Measurements from ENCODE around the gene ABCF2.

Gene ABCF2

DNA sequence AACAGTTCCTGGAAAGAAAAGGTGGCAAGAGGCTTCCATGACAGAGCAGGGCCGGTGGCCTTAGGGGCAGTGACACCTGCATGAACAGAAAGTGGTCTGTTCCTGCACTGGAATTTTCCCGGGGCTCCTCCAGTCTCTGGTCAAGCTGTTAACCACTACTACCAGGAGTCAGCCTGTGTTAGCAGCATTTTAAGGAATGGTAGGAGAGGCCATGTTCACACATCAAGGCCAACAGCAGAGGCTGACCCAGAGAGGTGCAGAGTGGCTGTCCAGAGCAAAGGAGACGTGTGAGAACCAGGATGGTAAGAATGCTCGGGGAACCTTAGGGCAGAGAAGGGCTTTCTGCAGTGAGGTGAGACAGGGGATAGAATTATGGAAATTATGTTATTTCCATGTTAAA is 25.3 kb downstream of the ABCF2 start:
- DNase-seq (ENCODE audit: extremely low spot score, insufficient read length, low read depth) (no peak), FAIRE-seq (no peak)

DNA sequence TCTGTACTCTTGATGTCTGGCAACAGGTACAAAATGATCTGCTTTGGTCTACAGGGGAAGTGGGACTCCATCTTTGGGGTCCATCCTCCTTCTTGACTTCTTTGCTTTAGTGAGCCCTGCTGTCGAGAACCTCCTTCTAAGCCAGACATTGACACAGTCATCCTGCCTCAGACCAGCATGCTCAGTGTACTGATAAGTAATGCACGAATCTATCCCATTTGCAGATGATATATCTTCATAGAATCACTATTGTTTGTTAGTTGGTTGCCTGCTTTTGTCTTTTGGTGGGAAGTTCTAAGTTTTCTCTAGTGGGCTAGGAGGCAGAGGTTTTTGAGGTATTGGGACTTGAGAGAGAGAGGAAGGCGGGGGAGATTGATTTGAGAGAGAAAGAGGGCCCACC is 25.7 kb downstream of the ABCF2 start:
- DNase-seq (ENCODE audit: extremely low spot score, insufficient read length, low read depth) (no peak), FAIRE-seq (no peak)

GRCh38 chr7:151198945-151199848 is 27.8 kb downstream of the ABCF2 start:
- no peak for FAIRE-seq
- no peak for DNase-seq (ENCODE audit: extremely low spot score, insufficient read length, low read depth)

- no peak for DNase-seq (ENCODE audit: extremely low spot score, insufficient read length, low read depth)
- no peak for FAIRE-seq
Observed at GRCh38 chr7:151197932-151198331, 29.1 kb downstream of the ABCF2 start.

DNA sequence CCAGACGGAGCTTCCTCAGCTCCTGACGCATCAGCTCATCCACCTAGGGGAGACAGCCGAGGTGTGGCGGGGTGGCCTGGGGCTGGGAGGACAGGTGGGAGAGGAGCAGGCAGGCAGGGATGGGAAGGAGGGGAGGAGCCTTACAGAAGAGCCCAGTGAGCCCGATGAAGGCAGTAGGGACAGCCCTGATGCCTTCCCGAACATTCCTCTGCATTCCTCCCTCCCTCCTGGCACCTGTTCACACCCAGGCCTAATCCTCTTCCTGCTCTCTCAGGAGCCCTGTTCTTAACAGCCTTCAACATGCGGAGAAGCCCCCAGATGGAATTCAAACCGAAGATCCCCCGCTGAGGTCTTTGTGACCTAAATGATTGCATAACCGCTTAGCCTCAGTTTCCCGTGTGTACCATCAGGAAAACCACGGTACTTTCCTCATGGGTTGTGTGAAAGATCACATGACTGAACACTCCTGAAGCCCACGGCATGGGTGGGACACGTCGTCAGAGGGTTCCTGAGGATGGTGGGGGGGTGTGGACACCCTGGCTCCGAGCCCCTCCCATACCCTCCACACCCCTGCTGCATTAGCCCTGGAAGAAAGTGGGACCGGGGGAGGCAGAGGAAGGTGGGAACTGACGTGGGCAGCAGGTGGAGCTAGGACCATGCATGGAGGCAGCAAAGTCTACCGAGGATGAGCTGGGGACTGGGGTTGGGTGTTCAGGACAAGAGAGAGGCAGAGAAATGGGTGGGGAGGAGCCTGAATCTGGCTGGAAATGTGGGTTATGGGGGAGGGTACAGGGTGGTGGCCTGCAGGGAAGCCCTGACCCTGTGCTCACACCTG is 31.2 kb downstream of the ABCF2 start:
- FAIRE-seq (no peak), DNase-seq (ENCODE audit: extremely low spot score, insufficient read length, low read depth) (no peak)

- FAIRE-seq, result no peak
Observed at GRCh38 chr7:151194188-151194587, 32.8 kb downstream of the ABCF2 start.

GRCh38 chr7:151193203-151193978 is 33.6 kb downstream of the ABCF2 start:
- FAIRE-seq (no peak), DNase-seq (ENCODE audit: extremely low spot score, insufficient read length, low read depth) (no peak)

More at GRCh38 chr7:151194188-151194587, 32.8 kb downstream of the ABCF2 start:
- no peak for DNase-seq (ENCODE audit: extremely low spot score, insufficient read length, low read depth)

- FAIRE-seq, result no peak
Observed at GRCh38 chr7:151192002-151192539, 34.9 kb downstream of the ABCF2 start.

GRCh38 chr7:151191544-151191943 is 35.5 kb downstream of the ABCF2 start:
- DNase-seq (ENCODE audit: extremely low spot score, insufficient read length, low read depth) (no peak), FAIRE-seq (no peak)

More at GRCh38 chr7:151192002-151192539, 34.9 kb downstream of the ABCF2 start:
- DNase-seq (ENCODE audit: extremely low spot score, insufficient read length, low read depth), result no peak

- FAIRE-seq, result no peak
- DNase-seq (ENCODE audit: extremely low spot score, insufficient read length, low read depth), result no peak
Observed at GRCh38 chr7:151189038-151189437, 38.0 kb downstream of the ABCF2 start.

DNA sequence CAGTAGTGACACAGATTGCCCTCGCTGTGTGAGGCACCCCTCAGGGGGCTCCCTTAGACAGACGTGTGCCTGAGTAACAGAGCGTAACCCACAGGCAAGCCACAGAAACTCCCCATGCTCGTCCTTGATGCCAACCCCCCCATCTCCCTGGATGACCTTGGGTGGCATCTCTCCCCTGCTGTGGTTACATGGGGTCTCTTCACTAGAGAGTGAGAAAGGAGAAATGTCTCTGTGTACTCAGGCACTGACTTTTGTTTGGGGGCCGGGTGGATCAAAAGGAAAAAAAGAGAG is 38.8 kb downstream of the ABCF2 start:
- FAIRE-seq, result no peak
- no peak for DNase-seq (ENCODE audit: extremely low spot score, insufficient read length, low read depth)

GRCh38 chr7:151187409-151188251 is 39.4 kb downstream of the ABCF2 start:
- DNase-seq (ENCODE audit: extremely low spot score, insufficient read length, low read depth), result no peak
- FAIRE-seq, result no peak

- no peak for DNase-seq (ENCODE audit: extremely low spot score, insufficient read length, low read depth)
- no peak for FAIRE-seq
Observed at GRCh38 chr7:151186640-151187408, 40.2 kb downstream of the ABCF2 start, which contains the start of gene ASB10. Gene ASB10 (minus strand): TSS chr7:151187250. CDS start chr7:151187130, 120 bp downstream.

GRCh38 chr7:151185762-151186639 is 41.0 kb downstream of the ABCF2 start:
- DNase-seq (ENCODE audit: extremely low spot score, insufficient read length, low read depth) (no peak), FAIRE-seq (no peak)

DNA sequence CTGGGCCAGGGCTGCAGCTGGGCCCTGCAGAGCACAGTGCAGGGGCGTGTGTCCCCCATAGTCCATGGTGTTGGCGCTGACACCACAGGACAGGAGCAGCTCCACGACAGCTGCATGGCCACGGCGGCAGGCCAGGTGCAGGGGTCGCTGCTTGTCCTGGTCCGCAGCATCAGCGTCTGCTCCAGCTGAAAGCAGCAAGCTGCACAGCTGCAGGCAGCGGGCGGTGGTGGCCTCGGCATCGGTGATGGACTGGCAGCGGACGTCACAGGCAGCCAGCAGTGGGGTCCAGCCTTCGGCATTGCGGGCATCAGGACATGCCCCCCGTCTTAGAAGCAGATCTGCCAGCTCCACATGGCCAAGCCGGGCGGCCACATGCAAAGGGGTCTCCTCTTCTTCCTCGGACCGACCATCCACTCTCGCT is 46.0 kb downstream of the ABCF2 start:
- no peak for FAIRE-seq
- DNase-seq (ENCODE audit: extremely low spot score, insufficient read length, low read depth), result no peak

GRCh38 chr7:151179946-151180345 is 47.1 kb downstream of the ABCF2 start:
- FAIRE-seq (no peak), DNase-seq (ENCODE audit: extremely low spot score, insufficient read length, low read depth) (no peak)

DNA sequence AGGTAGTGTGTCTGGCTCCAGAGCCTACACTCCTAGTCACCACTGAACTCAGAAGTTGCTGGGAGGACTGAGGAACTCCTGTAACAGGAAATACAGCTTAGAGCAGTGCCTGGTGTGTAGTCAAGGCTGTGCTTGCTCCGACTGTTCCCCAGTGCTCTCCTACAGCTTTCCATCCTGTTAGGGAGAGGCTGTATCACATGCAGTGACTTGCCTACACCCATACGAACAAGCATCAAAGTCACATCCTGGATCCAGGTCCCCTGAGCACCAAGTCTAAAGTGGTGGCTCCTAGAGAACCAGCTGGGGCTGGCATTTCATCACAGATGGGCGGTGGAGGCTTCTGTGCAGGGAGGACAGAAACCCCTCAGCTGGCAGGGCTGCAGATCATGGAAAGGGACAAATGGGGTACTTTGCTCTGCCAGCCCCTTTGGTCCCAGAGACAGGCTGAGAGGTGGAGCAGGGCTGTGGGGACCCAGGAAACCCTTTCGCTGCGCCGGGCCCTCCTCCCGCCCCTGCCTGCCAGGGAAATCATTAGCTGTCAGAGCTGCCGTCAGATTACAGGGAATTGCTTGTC is 47.6 kb downstream of the ABCF2 start:
- no peak for FAIRE-seq
- DNase-seq (ENCODE audit: extremely low spot score, insufficient read length, low read depth), result no peak
